Measurements from ENCODE around the gene CEP104.
"Not testable (repeated sequence)": the region's sequence is repeated elsewhere in the genome, so short reads cannot be mapped to it uniquely, and the experiment has no call there.

Gene CEP104

DNA sequence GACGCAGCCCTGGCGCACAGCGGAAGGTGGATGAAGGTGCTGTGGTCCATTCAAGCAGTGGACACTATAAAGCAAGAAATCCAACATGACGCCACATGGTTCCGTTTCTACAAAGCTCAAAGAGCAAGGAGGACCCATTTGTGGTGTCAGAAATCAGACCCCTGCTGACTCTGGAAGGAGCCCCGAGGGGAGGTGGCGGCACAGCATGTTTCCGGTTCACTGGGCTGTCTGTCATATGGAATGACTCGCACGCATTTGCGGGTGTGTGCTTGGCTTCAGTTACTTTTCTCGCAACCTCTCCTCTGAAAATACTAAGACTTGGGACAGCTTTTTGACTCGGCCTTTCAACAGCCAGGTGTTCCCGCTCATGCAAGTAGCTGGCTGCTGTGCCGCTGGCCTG, 31.7 kb downstream of the CEP104 start:
- DNase-seq (ENCODE audit: low read depth in 3 of 3) = no peak

- no peak for DNase-seq (ENCODE audit: low read depth in 3 of 3)
These were observed 32.4 kb downstream of the CEP104 start for GRCh38 chr1:3824650-3825049.

DNA sequence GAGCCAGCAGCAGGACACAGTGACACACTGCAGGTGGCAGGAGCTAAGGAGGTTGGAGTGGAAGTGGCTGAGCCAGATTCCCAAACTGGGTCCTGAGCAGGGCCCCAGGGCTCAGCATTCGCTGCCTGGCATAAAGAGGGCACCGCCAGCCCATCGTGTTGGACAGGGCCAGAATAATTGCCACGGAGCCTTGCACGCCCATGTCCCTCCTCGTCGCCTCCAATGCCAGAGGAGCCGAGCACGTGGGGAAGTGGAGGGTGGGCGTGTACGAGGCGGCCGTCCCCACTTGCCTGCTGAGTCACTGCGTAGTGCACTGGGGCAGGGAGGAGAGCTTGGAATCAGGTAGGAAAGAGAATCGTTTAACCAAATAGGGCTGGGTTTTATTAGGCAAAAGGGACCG, 34.6 kb downstream of the CEP104 start:
- no peak for DNase-seq (ENCODE audit: low read depth in 3 of 3)

DNA sequence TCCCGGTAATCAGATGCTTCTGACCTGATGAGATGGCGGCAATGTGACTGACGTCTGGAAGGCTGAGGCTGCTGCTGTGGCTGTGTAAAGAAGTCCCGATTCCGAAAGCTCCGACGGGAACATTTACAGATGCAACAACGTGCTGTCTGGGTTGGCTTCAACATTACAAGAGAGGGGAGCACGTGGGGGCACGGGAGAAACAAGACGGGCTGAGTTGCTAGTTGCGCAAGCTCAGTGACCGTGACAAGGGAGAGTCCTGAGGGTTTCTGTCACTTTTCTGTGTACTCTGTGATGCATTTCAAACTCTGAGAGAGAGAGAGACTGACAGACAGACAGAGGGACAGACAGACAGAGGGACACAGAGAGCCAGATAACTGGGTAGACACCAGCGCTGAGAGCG, 35.1 kb downstream of the CEP104 start:
- no peak for DNase-seq (ENCODE audit: low read depth in 3 of 3)

- DNase-seq (ENCODE audit: low read depth in 3 of 3) = no peak
These were observed 35.6 kb downstream of the CEP104 start for GRCh38 chr1:3821447-3821846.

DNA sequence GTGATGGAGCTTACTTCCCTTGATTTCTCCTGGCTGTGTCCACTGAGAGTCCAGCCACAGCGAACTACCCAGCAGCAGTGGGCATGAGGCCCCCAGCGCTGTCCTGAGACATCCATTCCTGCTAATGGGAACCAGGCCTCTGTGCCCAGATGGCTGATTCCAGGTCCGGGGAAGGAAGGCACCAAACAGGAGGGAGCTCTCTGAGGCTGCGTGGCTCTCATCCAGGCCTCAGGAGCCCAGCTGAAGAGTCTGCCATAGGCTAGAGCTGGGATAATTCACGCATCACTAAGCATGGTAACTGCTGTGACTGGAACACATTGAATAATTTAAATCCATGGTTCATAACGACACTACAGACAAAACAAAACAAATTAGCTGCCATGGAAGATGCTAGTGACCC, 36.0 kb downstream of the CEP104 start:
- DNase-seq (ENCODE audit: low read depth in 3 of 3) = no peak

- no peak for DNase-seq (ENCODE audit: low read depth in 3 of 3)
These were observed 36.7 kb downstream of the CEP104 start for GRCh38 chr1:3820316-3820715.

- DNase-seq (ENCODE audit: low read depth in 3 of 3) = no peak
These were observed 37.2 kb downstream of the CEP104 start for GRCh38 chr1:3819771-3820200.

DNA sequence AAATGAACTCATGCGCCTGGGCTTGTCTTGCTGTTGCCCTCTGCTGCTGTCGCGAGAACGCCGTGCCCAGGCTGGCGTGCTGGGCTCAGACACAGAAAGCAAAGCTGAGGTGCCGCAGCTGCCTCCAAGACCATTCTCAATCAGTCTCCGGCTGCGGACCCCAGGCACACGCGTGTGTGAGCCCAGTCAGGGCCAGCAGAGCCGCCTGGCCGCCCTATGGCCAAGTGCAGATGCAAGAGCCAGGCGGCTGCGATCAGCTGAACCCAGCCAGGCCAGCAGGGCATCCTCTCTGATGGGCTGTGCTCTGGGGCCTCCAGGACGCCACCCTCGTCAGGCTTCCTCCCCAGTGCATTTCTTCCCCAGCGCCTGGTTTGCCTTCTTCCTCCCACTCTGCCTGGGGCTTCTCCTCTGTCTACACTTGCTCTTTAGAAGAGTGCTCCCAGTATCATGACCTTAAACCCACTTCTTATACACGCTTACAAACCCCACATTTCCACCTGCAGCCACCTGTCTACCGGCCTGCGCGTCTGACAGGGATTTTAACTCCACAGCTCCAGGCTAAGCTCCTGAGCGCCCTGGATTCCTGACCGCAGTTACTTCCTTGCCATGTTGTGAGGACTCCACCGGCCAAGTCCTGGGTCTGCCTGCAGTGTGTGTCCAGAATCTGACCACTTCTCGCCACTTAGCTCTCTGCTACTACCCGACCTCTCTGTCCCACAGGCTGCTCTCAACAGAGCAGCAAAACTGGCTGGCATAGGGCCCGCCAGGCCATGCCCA, 39.0 kb downstream of the CEP104 start:
- DNase-seq (ENCODE audit: low read depth in 3 of 3) = no peak

GRCh38 chr1:3817138-3817740, 39.8 kb downstream of the CEP104 start:
- DNase-seq (ENCODE audit: low read depth in 3 of 3) = no peak

GRCh38 chr1:3816331-3817137, 40.5 kb downstream of the CEP104 start:
- DNase-seq (ENCODE audit: low read depth in 3 of 3) = no peak

- DNase-seq (ENCODE audit: low read depth in 3 of 3) = no peak
These were observed 42.0 kb downstream of the CEP104 start for GRCh38 chr1:3814771-3815561.

- DNase-seq (ENCODE audit: low read depth in 3 of 3) = no peak
These were observed 42.9 kb downstream of the CEP104 start for GRCh38 chr1:3814065-3814464.

DNA sequence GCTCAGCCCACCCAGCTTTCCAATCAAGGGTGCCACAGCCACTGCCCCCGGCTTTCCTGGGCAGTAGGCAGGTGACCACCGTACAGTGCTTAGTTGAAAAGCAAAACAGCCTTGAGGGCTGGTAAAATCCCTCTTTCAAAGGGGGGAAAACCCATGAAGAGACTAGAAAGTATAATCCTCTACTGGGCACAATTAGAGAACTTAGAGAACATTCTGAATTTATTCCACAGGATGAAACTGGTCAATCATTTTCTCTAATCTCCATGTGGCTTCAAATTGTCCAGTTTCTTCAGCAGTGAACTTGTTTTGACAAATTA, 45.5 kb downstream of the CEP104 start:
- DNase-seq (ENCODE audit: low read depth in 3 of 3) = no peak

DNA sequence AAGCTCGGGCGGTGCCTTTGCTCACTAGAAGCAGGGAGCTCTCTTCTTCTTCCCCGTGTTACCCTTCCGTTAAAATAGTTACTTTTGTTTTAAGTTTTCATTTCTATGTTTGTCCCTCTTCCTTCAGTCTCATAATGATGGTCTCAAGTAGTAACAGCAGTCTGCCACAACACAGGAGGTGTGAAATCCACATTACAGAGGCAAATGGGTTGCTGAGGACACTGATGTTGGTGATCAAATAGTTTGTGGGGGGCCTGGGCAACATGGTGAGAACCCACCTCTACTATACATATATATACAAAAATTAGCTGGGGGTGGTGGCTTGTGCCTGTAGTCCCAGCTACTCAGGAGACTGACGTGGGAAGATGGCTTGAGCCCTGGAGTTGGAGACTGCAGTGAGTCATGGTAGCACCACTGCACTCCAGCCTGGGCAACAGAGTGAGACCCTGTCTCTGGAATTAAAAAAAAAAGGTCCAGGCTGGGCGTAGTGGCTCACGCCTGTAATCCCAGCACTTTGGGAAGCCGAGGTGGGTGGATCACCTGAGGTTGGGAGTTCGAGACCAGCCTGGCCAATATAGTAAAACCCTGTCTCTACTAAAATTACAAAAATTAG, 46.8 kb downstream of the CEP104 start:
- DNase-seq (ENCODE audit: low read depth in 3 of 3) = not testable (repeated sequence)

GRCh38 chr1:3809680-3810079, 47.3 kb downstream of the CEP104 start:
- no peak for DNase-seq (ENCODE audit: low read depth in 3 of 3)

DNA sequence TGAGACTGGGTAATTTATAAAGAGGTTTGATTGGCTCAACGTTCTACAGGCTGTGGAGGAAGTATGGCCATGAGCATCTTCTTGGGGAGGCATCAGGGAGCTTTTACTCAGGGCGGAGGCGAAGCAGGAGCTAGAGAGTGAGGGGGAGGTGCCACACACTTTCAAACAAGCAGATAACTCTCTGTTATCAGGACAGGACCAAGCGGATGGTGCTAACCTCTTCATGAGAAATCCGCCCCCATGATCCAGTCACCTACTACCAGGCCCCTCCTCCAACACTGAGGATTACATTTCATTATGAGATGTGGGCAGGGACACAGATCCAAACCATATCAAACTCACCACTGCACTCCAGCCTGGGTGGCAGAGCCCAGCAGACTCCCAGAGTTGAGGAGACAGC, 49.2 kb downstream of the CEP104 start:
- no peak for DNase-seq (ENCODE audit: low read depth in 3 of 3)

DNA sequence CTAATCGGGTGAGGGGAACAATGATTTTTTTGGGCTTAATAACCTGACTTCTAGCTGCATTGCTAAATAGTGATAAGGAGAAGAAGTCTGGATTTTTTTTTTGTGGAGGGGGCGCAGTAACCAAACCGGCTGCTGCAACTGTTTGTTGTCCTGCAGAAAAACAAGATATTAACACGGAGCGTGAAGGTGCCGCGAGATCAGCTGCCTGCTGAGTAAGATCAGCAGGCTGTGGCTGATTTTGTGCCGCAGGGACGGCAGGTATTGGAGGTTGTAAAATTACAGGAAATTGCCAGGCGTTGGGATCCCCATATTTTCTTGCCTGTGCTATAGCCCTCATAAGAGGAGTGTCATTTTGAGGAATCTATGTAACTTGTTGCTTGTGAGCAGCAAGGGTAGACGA, 52.0 kb downstream of the CEP104 start:
- no peak for DNase-seq (ENCODE audit: low read depth in 3 of 3)

- not testable (repeated sequence) for DNase-seq (ENCODE audit: low read depth in 3 of 3)
These were observed 52.4 kb downstream of the CEP104 start for GRCh38 chr1:3804627-3804944.

- no peak for DNase-seq (ENCODE audit: low read depth in 3 of 3)
These were observed 52.9 kb downstream of the CEP104 start for GRCh38 chr1:3803905-3804626.

- DNase-seq (ENCODE audit: low read depth in 3 of 3) = not testable (repeated sequence)
These were observed 56.2 kb downstream of the CEP104 start for GRCh38 chr1:3800795-3801194.

All from stimulated activated CD4-positive, alpha-beta T cell treated with anti-CD3 and anti-CD28 coated beads, TNF-alpha, amount 100 ng/mL, for 24 hours (primary cell).